Spleen (tissue), 11 donors: Measurements from ENCODE around the gene KCNG2. TPM values are rescaled to one million over a fixed set of nuclear protein-coding genes. Genes with fewer than 3 reads are reported as not detected.
A peak's percentile ranks its signal among the peaks of the same experiment; 100 is the strongest.

Experiments used
- DNase-seq: peaks from one replicate; pipeline ENCODE4 v3.0.0-alpha.2; 2020
- H3K27ac ChIP-seq, 8 donors: fragments of 200-600 bp; sonication (generic) in 7 of 8; 1 replicate in 4 of 8; 2 replicates in 4 of 8; pipeline versions ENCODE4 v1.5.0 to v1.8.0; 2016 to 2021; ENCODE audit warnings: inconsistent platforms in 4 of 8, mild to moderate bottlenecking in 4 of 8, moderate library complexity in 1 of 8
- H3K27me3 ChIP-seq, 7 donors: fragments of 200-600 bp; sonication (generic) in 6 of 7; replicated peaks in 1 of 7; 1 replicate in 4 of 7; 2 replicates in 3 of 7; pipeline versions ENCODE4 v1.5.0 to v1.8.0; 2016 to 2021; ENCODE audit warnings: inconsistent platforms in 3 of 7, mild to moderate bottlenecking in 1 of 7
- H3K36me3 ChIP-seq, 6 donors: fragments of 200-600 bp; sonication (generic) in 5 of 6; 1 replicate in 4 of 6; 2 replicates in 2 of 6; pipeline versions ENCODE4 v1.5.0 to v1.8.0; 2016 to 2021; ENCODE audit warnings: inconsistent platforms in 2 of 6
- H3K4me1 ChIP-seq, 6 donors: fragments of 200-600 bp; sonication (generic) in 5 of 6; 1 replicate in 3 of 6; 2 replicates in 3 of 6; pipeline versions ENCODE4 v1.5.0 to v1.8.0; 2016 to 2021; ENCODE audit warnings: inconsistent platforms in 3 of 6
- H3K4me3 ChIP-seq, 8 donors: fragments of 200-600 bp; sonication (generic) in 7 of 8; 1 replicate in 4 of 8; 2 replicates in 4 of 8; pipeline versions ENCODE4 v1.5.0 to v1.8.0; 2016 to 2021; ENCODE audit warnings: inconsistent platforms in 4 of 8, mild to moderate bottlenecking in 4 of 8, moderate library complexity in 2 of 8
- H3K9me3 ChIP-seq, 8 donors: fragments of 200-600 bp; sonication (generic) in 7 of 8; 1 replicate in 4 of 8; 2 replicates in 4 of 8; pipeline versions ENCODE4 v1.5.0 to v1.8.0; 2016 to 2021; ENCODE audit warnings: inconsistent platforms in 4 of 8
- POLR2A ChIP-seq, 3 donors: fragments of 450-650 bp; IDR thresholded peaks; one replicate each; pipeline ENCODE4 v1.5.1; 2017; ENCODE audit warnings: antibody characterized with exemption in 3 of 3, mild to moderate bottlenecking in 1 of 3
- POLR2AphosphoS5 ChIP-seq, 3 donors: sonication (generic); formaldehyde crosslinking; IDR thresholded peaks; one replicate each; pipeline ENCODE4 v1.5.1; 2017; ENCODE audit warnings: antibody characterized with exemption in 3 of 3
- WGBS, 5 donors: extraction: QIAGEN DNeasy Blood & Tissue Kit in 3 of 5; methylation state at CpG; one replicate each; pipeline versions ENCODE4 v1.1.5 to v1.1.7; 2013 to 2018; 5-methylcytosine and 5-hydroxymethylcytosine counted together
- intact Hi-C: fragments of 100-400 bp; cut with DNase I; formaldehyde crosslinking; loops from one replicate; pipeline ENCODE4 v1.15.0; 2023; ENCODE audit warnings: low total_unique reads
- polyA plus RNA-seq, 3 donors: library from polyadenylated mRNA; stranded (reverse); fragments of 200-250 nt; gene quantifications; one replicate each; pipeline ENCODE4 v1.2.1, GENCODE V29; 2013
- total RNA-seq, 7 donors: library from RNA; depleted of rRNA in 3 of 7; stranded (reverse); fragments of >200 nt in 3 of 7; fragmentation: NEBNext Ultra II Directional in 4 of 7; extraction: Animal tissue kit (Norgen Biotek cat#: 25700) in 4 of 7; gene quantifications; one replicate each; pipeline versions ENCODE4 v1.1.0 to v1.2.1, GENCODE V29; 2016 to 2021
- TF ChIP-seq, protein P1 (sequence below), 11 experiments: fragments of 200-600 bp in 7 of 11; fragments of 450-650 bp in 4 of 11; sonication (generic) in 4 of 11; IDR thresholded peaks in 8 of 11; conservative IDR thresholded peaks in 3 of 11; 1 replicate in 7 of 11; 2 replicates in 4 of 11; pipeline versions ENCODE4 v1.4.0 to v1.8.0; 2016 to 2021; ENCODE audit warnings: antibody characterized with exemption in 11 of 11, inconsistent platforms in 4 of 11, mild to moderate bottlenecking in 1 of 11
- donor health status: healthy with polysubstance abuse.
- donor health status: DM: no; HTN: no; CAD: no; lungs with moderate emphysema.
- donor health status: DM: no; HTN: no; CAD: no.
- donor health status: Bipolar disorder and iron deficiency.
- donor health status: healthy.
- donor health status: DM: no; HTN: no; CAD: no.
- donor health status: DM: yes; HTN: yes; CAD: no.

KCNG2 gene
- total and polyA plus RNA-seq, 10 donors: 0.15 to 3.2 (median 0.38) TPM; not detected in 1

- intact Hi-C loops: no loop called here
- peaks cover 0 to 23% (median 13%) of the 10 kb centered on the region in 6 donors for H3K4me1 ChIP-seq
- WGBS, 5 donors: 90 to 93% (median 90%) methylated on average over 25 to 33 of the region's 33 CpGs
- peak; percentile 64 for DNase-seq
- H3K36me3 ChIP-seq: no peaks in the 10 kb centered on the region
- peaks cover 0 to 22% (median 0%) of the 10 kb centered on the region in 7 donors for H3K27me3 ChIP-seq
- H3K27ac ChIP-seq: no peak overlapping the region
- TF ChIP-seq POLR2A (IDR thresholded peaks at IDR 0.05): no peak
- TF ChIP-seq, protein P1, sequence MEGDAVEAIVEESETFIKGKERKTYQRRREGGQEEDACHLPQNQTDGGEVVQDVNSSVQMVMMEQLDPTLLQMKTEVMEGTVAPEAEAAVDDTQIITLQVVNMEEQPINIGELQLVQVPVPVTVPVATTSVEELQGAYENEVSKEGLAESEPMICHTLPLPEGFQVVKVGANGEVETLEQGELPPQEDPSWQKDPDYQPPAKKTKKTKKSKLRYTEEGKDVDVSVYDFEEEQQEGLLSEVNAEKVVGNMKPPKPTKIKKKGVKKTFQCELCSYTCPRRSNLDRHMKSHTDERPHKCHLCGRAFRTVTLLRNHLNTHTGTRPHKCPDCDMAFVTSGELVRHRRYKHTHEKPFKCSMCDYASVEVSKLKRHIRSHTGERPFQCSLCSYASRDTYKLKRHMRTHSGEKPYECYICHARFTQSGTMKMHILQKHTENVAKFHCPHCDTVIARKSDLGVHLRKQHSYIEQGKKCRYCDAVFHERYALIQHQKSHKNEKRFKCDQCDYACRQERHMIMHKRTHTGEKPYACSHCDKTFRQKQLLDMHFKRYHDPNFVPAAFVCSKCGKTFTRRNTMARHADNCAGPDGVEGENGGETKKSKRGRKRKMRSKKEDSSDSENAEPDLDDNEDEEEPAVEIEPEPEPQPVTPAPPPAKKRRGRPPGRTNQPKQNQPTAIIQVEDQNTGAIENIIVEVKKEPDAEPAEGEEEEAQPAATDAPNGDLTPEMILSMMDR (IDR thresholded peaks at IDR 0.05 in 8 of 11, conservative IDR thresholded peaks at IDR 0.05 in 3 of 11): no peak
- no peak for TF ChIP-seq POLR2AphosphoS5 (IDR thresholded peaks at IDR 0.05)
- H3K9me3 ChIP-seq: no peaks in the 10 kb centered on the region
- no peak overlapping the region for H3K4me3 ChIP-seq
These were observed 55.0 kb downstream of the KCNG2 start for GRCh38 chr18:79852561-79853302.

GRCh38 chr18:79853303-79853992 is 55.7 kb downstream of the KCNG2 start:
- intact Hi-C loops: no loop called here
- 74 to 77% (median 74%) methylated on average over 18 to 26 of the region's 26 CpGs for WGBS, 5 donors
- Histone ChIP-seq H3K4me1 (peaks cover 0 to 23% (median 13%) of the 10 kb centered on the region in 6 donors), H3K27me3 (peaks cover 0 to 22% (median 0%) of the 10 kb centered on the region in 7 donors), H3K27ac (no peak overlapping the region), H3K9me3 (no peaks in the 10 kb centered on the region), H3K4me3 (no peak overlapping the region), H3K36me3 (no peaks in the 10 kb centered on the region)
- TF ChIP-seq POLR2AphosphoS5 (IDR thresholded peaks at IDR 0.05): no peak
- TF ChIP-seq, protein P1 (IDR thresholded peaks at IDR 0.05 in 8 of 11, conservative IDR thresholded peaks at IDR 0.05 in 3 of 11): no peak
- no peak for TF ChIP-seq POLR2A (IDR thresholded peaks at IDR 0.05)
- peak; percentile 77 for DNase-seq

DNA sequence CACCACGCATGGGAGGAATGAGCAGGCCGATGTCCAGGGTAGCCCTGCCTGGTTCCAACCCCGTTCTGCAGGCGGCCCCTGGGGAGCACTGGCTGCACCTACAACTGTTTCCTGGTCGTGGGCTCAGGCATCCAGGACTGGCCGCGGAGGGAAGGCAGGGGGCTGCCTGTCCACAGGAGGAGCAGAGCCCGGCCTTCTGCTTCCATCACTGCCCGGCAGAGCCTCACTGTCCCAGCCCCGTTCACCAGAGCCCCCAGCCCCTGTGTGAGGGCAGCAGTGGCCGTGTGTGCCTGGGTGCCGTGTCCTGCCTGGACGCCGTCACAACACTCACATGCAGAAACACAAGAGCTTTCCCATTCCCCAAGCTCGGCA is 56.2 kb downstream of the KCNG2 start:
- TF ChIP-seq POLR2A (IDR thresholded peaks at IDR 0.05) (no peak), POLR2AphosphoS5 (IDR thresholded peaks at IDR 0.05) (no peak)
- TF ChIP-seq, protein P1 (IDR thresholded peaks at IDR 0.05 in 8 of 11, conservative IDR thresholded peaks at IDR 0.05 in 3 of 11): no peak
- peaks cover 0 to 23% (median 13%) of the 10 kb centered on the region in 6 donors for H3K4me1 ChIP-seq
- H3K9me3 ChIP-seq: no peaks in the 10 kb centered on the region
- H3K4me3 ChIP-seq: no peak overlapping the region
- peaks cover 0 to 22% (median 0%) of the 10 kb centered on the region in 7 donors for H3K27me3 ChIP-seq
- whole genome bisulfite sequencing, 5 donors: 84 to 94% (median 88%) methylated on average over 14 to 15 of the region's 15 CpGs
- H3K27ac ChIP-seq: no peak overlapping the region
- intact Hi-C loops: no loop called here
- no peak for DNase-seq
- no peaks in the 10 kb centered on the region for H3K36me3 ChIP-seq
